Measurements from ENCODE around the gene PRKAA1.

PRKAA1 gene

GRCh38 chr5:40798012-40798800 is at the start of gene PRKAA1:
Gene PRKAA1 (minus strand): TSS chr5:40798374. CDS start chr5:40798189, 185 bp downstream.
- H3K4me3 ChIP-seq: peak within 1 kb of the TSS; percentile 73 to 100 (median 98)
- H3K27ac ChIP-seq: peak within 1 kb of the TSS; percentile 65 to 96 (median 91)

GRCh38 chr5:40847525-40847924 is 49.4 kb upstream of the PRKAA1 start:
- Histone ChIP-seq H3K27ac (no peak overlapping the region), H3K4me3 (no peak overlapping the region)

- H3K27ac ChIP-seq: no peak overlapping the region
Observed at GRCh38 chr5:40846371-40846770, 48.2 kb upstream of the PRKAA1 start.

GRCh38 chr5:40844565-40844964 is 46.4 kb upstream of the PRKAA1 start:
- no peak overlapping the region for H3K27ac ChIP-seq
- no peak overlapping the region for H3K4me3 ChIP-seq

More at GRCh38 chr5:40846371-40846770, 48.2 kb upstream of the PRKAA1 start:
- no peak overlapping the region for H3K4me3 ChIP-seq

GRCh38 chr5:40842351-40842750 is 44.2 kb upstream of the PRKAA1 start:
- Histone ChIP-seq H3K27ac (peak overlapping the region in 10 of 21 experiments; percentile 10 to 94 (median 85)), H3K4me3 (peak overlapping the region in 6 of 7 experiments; percentile 20 to 42 (median 36))

- Histone ChIP-seq H3K4me3 (peak within 1 kb of the TSS; percentile 14 to 42 (median 35)), H3K27ac (peak within 1 kb of the TSS in 20 of 21 experiments; percentile 43 to 94 (median 79))
Observed at GRCh38 chr5:40841068-40841805, 43.1 kb upstream of the PRKAA1 start, which contains the start of gene CARD6. Gene CARD6 (plus strand): TSS chr5:40841367. CDS start chr5:40841383, 16 bp downstream.

- Histone ChIP-seq H3K27ac (no peak overlapping the region), H3K4me3 (no peak overlapping the region)
Observed at GRCh38 chr5:40838086-40838485, 39.9 kb upstream of the PRKAA1 start.

GRCh38 chr5:40834849-40835787 is 36.9 kb upstream of the PRKAA1 start, which contains the start of gene RPL37:
Gene RPL37 (minus strand): TSS chr5:40835222. CDS start chr5:40835185, 37 bp downstream.
- H3K4me3 ChIP-seq: peak within 1 kb of the TSS; percentile 64 to 89 (median 73)
- peak within 1 kb of the TSS; percentile 89 to 98 (median 95) for H3K27ac ChIP-seq

- peak overlapping the region; percentile 64 to 89 (median 73) for H3K4me3 ChIP-seq
- peak overlapping the region; percentile 66 to 98 (median 95) for H3K27ac ChIP-seq
Observed at GRCh38 chr5:40834391-40834848, 36.2 kb upstream of the PRKAA1 start.

GRCh38 chr5:40833712-40834229 is 35.6 kb upstream of the PRKAA1 start:
- peak overlapping the region in 16 of 21 experiments; percentile 47 to 98 (median 95) for H3K27ac ChIP-seq
- H3K4me3 ChIP-seq: peak overlapping the region; percentile 64 to 89 (median 73)

GRCh38 chr5:40832345-40832744 is 34.2 kb upstream of the PRKAA1 start:
- no peak overlapping the region for H3K27ac ChIP-seq
- no peak overlapping the region for H3K4me3 ChIP-seq

- Histone ChIP-seq H3K27ac (no peak overlapping the region), H3K4me3 (no peak overlapping the region)
Observed at GRCh38 chr5:40831346-40832210, 33.4 kb upstream of the PRKAA1 start.

- H3K4me3 ChIP-seq: no peak overlapping the region
- no peak overlapping the region for H3K27ac ChIP-seq
Observed at GRCh38 chr5:40829748-40830533, 31.8 kb upstream of the PRKAA1 start.

GRCh38 chr5:40828690-40829661 is 30.8 kb upstream of the PRKAA1 start:
- no peak overlapping the region for H3K4me3 ChIP-seq
- no peak overlapping the region for H3K27ac ChIP-seq

- no peak overlapping the region for H3K4me3 ChIP-seq
- H3K27ac ChIP-seq: no peak overlapping the region
Observed at GRCh38 chr5:40828021-40828631, 30.0 kb upstream of the PRKAA1 start.

All from skin epidermis (tissue), 12 donors.